ENCODE measurements around the gene WFDC1. TPM values are rescaled to one million over a fixed set of nuclear protein-coding genes. Genes with fewer than 3 reads are reported as not detected.

The WFDC1 gene
- total RNA-seq, 2 experiments from 2014 or later: not detected

DNA sequence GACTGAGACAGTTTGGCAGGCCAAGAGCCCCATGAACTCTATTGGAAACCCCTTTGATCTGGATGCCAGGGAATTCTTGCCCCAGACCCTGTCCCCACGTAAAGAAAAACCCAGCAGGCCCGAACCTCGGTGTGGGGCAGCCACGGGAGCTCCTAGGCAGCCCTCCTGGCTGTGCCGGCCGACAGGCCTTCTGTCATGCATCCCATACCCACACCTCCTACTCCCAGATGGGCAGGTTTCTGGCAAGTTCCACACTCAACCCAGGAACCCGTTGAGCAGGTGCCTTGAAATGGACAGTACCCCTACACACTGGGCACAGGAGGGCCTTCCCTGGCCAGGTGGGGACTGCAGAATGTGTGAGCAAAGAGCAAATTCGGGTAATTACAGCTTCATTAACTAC, 50.1 kb downstream of the WFDC1 start:
- POLR2A ChIA-PET: no interaction called here
- CTCF ChIA-PET: no interaction called here

DNA sequence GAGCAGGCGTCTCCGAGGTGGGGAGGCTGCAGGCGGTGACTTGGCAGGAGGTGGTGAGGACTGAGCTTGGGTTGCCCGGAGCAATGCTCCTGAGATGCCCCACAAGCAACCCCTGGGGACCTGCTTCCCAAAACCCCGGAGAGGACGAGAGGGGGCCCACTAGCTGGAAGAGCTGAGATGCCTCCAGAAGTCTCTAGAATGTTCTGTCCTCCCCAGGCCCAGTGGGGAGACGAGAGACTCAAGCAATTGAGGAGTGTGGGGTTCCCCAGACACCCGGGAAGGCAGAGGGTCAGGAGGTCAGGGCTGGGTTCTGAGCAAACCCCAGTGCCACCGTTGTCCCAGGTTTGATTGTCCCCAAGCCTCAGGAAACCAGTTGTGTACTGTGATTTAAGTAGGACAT, 52.5 kb downstream of the WFDC1 start:
- ChIA-PET CTCF (no interaction called here), POLR2A (no interaction called here)

DNA sequence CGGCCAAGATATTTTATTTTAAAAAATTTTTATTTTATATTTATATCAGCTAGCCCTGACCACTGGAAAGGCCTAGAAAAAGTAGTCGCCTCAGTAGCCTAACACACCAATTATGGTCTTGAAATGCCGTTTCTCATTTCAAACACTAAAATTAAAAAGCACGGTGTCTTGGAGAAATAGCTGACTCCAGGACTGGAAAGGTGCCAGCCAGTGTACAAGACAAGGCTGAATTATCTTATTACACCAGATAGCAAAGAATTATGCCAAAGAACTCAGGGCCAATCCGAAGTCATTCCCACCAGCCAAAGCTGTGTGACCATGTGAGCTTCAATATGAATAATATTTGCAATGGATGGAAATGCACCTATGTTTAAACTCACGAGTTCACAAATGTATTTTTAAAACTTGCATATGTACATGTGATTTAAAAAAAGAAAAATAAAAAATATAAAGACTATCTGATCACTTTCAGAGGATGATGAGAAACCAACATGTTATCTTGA, 53.8 kb downstream of the WFDC1 start:
- POLR2A ChIA-PET: no interaction called here
- CTCF ChIA-PET: no interaction called here

DNA sequence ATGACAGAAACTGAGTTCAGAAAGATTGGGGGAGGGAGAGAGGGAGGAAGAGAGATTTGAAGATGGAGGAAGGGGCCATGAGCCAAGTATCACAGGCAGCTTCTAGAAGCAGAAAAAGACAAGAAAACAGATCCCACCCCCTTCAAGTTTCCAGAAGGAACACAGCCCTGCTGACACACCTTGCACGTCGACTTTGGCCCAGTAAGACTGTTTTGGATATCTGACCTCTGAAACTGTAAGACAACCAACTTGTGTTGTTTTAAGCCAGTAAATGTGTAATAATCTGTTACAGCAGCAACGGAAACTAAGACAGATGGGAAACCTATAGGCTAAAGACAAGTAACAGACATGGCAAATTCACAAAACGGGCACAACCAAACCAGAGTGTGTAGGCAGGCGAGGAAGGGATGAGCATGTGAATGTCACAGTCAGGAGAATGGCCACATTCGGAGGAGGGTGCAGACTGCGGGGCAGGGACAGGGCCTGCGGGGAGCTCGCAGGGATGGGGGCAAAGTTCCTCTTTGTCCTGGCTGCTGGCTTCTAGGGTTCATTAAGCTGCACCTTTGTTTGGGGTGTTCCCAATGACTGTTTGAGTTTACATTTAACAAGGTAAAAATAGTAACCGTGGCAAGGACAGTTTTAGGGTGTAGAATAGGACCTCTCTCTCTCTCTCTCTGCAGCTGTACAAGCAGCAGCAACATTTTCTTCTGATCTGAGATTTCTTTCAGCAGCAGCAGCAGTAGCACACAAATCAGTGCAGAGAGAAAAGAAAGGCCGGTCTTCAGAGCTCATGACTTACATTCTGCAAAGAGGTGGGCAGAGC, 55.4 kb downstream of the WFDC1 start:
- POLR2A ChIA-PET: no interaction called here
- CTCF ChIA-PET: no interaction called here

DNA sequence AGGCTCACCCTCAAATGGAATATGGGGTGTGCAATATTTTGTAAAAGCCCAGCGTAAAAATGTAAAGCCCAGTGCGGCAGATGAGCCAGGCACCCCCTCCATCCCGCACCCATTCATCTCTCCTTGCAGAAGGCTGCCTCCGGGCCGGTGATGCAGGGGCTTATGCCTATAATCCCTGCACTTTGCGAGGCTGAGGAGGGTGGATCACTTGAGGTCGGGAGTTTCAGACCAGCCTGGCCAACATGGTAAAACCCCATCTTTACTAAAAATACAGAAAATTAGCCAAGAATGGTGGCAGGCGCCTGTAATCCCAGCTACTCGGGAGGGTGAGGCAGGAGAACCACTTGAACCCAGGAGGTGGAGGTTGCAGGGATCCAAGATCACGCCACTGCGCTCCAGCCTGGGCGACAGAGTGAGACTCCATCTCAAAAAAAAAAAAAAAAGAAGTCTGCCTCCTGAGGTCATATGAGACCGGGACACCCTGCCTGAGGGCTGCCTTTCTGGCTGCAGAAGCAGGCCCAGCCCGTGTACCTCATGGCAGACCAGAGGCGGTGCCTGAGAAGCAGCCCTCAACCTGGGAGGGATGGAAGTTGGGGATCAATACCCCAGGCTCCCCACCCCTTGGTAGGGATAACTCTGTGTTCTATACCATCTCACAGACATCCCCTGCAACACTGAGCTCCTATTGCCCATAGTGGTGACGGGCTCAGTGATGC, 56.2 kb downstream of the WFDC1 start:
- CTCF ChIA-PET: no interaction called here
- POLR2A ChIA-PET: no interaction called here

DNA sequence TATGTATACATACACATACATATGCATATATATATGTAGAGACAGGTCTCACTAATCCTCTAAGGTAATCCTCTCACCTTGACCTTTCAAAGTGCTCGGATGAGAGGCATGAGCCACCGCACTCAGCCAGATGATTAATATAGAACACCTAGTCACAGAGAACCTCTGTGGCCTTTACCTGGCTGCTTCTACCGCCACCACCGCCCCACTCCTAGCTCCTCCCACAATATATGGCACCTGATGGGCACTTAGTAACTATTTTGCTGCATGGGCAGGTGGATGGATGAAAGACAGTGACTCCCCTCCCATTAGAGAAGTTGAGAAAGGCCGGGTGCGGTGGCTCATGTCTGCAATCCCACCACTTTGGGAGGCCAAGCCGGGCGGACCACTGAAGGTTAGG, 57.0 kb downstream of the WFDC1 start:
- ChIA-PET CTCF (no interaction called here), POLR2A (no interaction called here)

DNA sequence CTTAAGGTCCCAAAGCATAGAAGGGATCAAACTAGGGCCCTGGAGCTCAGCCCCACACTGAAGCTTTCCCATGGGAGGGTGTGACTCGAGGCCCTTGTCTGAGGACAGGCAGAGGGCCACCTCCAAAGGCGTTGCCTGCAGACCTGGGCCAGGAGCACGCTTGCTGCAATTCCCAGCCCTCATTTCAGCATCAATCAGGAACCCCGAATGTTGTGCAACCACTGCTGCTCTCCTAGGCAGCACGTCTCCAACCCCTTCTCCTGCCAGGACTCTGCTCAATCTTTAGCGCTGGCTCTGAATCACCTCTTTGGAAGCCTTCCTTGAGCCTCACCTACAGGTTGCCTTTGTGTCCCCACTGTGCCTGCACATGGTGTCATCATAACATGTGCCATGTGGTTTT, 59.6 kb downstream of the WFDC1 start:
- POLR2A ChIA-PET: no interaction called here

DNA sequence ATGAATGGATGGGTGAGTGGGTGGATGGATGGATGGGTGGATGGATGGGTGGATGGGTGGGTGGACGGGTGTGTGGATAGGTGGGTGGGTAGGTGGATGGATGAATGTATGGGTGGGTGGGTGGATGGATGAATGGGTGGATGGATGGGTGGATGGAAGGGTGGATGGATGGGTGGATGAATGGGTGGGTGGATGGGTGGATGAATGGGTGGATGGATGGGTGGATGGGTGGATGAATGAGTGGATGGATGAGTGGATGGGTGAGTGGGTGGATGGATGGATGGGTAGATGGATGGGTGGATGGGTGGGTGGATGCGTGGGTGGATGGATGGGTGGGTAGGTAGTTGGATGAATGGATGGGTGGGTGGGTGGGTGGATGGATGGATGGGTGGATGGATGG, 60.5 kb downstream of the WFDC1 start:
- CTCF ChIA-PET: no interaction called here
- POLR2A ChIA-PET: no interaction called here

More for the DNA sequence above, 59.6 kb downstream of the WFDC1 start:
- CTCF ChIA-PET: no interaction called here

DNA sequence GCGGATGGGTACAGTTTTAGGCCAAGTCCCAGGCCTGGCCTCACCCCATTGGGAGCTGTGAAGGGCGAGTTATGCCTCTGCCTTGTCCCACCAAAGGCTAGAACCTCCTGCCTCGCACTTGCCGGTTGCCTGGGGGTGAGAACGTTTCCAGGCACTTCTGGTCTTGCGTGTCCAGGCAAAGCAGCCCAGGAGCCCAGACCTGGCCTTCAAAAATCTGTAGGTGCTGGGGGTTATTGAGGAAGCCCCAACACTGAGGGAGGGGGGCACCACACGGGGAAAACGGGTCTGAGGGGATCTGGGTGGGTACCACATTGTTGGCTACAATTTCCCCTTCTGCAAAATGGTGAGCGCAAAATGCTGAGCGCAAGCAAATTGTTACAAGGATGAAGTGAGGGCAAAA, 61.5 kb downstream of the WFDC1 start:
- ChIA-PET CTCF (no interaction called here), POLR2A (no interaction called here)

DNA sequence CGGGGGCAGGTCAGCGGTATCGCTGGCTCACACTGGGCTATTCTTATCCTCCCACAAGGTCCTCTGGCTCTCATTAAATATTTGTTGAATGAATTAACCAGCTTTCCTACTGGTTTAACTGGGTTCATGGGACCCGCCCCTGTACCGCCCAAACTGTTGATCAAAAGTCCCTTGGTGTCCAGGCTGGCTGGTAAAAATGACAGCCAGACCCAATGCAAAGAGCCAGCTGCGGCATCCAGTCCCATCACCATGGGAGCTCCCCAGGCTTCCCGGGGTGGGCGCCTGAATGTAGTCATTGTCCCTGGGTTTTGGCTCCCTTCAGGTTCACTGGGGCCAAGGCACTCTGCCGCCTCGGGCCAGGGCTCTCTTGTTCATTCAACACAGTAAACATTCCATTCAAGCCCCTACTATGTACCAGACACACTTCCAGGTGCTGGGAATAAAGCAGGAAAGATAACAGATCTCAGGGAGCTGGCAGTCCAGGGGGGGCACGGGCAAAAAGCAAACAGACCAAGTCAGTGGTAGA, 62.0 kb downstream of the WFDC1 start:
- POLR2A ChIA-PET: no interaction called here

DNA sequence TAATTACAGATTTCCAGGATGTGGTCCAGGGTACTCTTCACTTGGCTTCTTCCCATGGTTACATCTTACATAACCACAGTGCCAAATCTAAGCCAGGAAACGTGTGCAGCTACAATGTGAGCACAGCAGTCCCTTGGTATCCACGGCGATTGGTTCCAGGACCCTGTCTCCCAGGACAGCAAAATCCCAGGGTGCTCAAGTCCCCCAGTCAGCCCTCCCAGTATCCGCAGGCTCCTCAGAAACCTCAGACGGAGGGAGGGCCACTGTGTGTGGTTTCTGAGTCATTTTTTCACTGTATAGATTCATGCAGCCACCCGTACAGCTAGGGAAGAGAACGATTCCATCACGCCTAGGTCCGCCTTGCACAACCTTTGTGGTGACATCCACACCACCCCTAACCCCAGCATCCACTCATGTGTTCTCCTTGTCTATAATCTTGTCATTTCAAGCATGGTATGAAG, 62.5 kb downstream of the WFDC1 start:
- CTCF ChIA-PET: no interaction called here
- POLR2A ChIA-PET: no interaction called here

More for the DNA sequence above, 62.0 kb downstream of the WFDC1 start:
- CTCF ChIA-PET: no interaction called here

DNA sequence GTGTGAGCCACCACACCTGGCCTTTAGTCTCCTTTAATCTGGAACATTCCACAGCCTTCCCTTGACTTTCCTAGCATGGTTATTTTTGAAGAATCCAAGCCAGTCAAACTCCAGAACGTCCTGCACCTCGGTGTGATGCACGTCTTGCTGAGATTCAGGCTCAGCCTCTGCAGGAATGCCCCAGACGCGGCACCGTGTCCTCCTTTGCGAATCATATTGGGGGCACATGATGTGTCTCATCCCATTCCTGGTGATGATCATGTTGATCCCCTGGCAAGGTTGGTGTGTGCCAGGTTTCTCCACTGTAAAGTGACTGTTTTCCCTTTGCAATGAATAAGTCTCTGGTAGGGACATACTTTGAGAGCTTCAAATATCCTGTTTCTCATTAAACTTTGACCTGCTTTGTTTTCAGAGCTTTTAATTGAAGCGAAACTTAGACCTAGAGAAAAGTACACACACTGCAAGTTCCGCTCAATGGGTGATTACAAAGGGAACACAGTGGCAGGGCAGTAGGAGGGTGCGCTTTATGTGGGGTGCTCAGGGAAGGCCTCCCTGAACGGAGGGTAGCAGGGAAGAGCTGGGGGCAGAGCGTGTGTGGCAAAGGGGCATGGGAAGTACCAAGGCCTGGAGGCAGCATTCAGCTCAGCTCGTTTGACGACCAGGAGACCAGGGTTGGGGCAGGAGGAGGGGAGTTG, 64.1 kb downstream of the WFDC1 start:
- CTCF ChIA-PET: no interaction called here
- POLR2A ChIA-PET: no interaction called here

DNA sequence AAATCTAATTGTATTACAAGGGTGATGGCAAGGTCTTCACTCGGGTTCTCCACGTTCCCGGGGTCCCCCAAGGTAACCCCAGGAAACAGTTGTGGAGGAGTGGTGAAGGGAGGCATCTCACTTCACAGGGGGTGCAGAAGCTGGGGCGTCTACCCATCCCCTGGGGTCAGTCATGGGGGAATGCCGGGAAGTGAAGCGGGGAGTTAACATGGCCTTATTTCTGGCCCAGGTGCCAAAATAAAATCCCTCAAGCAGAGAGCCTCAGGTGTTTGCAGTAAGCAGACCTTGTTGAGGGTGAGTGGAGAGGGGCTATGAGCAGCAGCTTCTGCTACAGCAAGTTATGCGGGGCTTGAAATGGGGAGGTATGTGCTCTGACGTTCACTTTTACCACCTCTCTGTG, 64.6 kb downstream of the WFDC1 start:
- POLR2A ChIA-PET: no interaction called here
- CTCF ChIA-PET: no interaction called here

DNA sequence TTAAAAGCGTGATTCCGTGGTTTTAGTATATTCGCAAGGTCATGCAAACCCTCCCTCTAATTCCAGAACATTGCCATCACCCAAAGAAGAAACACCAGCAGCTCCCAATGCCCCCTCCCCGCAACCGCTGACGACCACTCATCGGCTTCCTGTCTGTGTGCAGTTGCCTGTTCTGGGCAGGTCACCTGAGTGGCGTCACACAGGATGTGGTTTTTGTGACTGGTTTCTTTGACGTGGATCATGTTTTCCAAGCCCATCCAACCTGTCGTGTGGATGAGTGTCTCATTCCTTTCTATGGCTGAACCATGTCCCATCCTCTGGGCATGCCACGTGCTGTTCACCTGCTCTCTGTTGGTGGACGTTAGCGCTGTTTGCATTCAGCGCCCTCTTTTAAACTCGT, 65.5 kb downstream of the WFDC1 start:
- ChIA-PET CTCF (no interaction called here), POLR2A (no interaction called here)

DNA sequence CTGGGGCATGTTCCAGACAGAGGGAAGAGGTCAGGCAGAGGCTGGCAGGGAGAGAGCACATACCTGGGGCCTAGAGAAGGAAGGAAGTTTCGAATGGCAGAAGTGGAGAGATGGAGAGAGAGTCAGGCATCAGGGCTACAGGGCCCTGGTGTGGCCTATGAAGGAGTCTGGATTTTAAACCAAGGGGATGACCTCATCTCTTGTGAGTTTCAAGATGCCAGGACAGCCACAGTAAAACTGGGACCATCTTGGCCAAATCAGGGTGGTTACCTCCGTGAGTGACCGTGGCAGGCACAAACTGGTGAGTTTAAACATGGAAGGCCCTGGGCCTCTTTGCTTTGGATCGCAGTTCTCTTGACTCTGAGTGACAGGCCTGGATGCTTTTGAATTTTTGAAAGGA, 66.1 kb downstream of the WFDC1 start:
- POLR2A ChIA-PET: no interaction called here
- CTCF ChIA-PET: no interaction called here

DNA sequence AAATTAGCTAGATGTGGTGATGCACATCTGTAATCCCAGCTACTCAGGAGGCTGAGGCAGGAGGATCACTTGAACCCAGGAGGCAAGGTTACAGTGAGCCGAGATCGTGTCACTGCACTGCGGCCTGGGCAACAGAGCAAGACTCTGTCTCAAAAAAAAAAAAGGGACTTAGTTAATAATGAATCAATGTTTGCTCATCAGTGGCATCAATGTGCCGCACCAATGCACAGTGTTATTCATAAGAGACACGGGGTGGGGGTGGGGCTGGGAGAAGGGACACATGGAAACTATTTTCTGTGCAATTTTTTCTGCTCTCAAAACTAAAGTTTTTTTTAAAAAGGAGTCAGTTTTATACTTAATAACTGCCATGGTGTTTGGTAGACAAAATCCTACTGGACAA, 66.9 kb downstream of the WFDC1 start:
- ChIA-PET CTCF (no interaction called here), POLR2A (no interaction called here)

DNA sequence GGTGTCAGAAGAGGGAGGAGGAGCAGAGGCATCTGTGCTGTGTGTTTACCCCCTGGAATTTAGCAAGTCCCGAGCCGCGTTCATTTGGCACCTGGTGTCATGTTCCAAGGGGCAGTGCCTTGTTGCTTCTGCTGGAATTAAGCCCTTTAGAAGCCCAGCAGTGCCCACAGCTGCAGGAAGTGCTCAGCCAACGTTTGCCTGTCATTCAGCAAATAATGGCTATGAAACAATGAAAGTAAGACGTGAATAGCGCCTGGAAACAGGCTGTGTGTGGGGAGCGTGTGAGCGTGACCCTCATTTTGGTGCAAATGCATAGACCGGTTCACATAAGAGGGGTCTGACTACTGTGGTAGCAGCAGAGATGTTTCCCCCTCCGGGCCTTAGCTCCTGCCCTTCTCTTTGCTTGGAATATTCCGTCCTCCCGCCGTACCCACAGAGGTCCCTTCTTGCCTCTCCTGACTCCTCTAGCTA, 67.8 kb downstream of the WFDC1 start:
- POLR2A ChIA-PET: no interaction called here
- CTCF ChIA-PET: interaction anchor here (0.6 kb wide), 1 partner anchor 411 kb away, joined by 3 read pairs; no protein-coding TSS in a partner anchor

DNA sequence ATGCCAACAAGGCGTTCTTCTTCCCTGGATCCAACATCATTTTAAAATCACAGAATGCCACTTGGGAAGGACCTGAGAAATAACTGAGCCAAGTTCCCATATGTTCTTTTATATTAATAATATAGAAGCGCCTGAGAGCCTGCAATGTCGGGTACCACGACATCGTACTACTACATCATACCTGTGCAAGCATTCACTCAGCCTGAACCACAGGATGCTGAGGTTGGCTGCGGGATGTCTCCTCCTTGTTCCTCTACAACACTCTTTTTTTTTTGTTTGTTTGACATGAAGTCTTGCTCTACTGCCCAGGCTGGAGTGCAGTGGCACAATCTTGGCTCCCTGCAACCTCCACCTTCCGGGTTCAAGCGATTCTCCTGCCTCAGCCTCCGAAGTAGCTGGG, 71.5 kb downstream of the WFDC1 start:
- POLR2A ChIA-PET: no interaction called here
- CTCF ChIA-PET: no interaction called here

DNA sequence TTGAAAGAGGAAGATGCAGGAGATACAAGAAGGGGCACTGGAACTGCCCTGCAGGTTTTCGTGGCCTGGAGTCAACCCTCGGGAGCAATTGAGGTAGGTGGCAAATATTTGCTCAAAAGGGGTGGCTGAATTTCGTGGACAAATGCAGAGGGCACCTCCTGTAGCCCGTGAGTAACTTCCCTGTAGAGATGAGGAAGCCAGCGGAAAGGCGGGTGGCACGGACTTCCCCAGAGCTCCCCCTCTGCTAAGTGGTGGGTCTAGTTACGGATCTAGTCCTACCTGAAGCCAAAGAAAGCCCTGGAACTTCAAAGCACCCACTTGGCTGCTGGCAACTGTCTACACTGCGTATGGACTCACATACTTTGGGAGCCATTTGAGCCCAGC, 72.6 kb downstream of the WFDC1 start:
- CTCF ChIA-PET: no interaction called here
- POLR2A ChIA-PET: no interaction called here

DNA sequence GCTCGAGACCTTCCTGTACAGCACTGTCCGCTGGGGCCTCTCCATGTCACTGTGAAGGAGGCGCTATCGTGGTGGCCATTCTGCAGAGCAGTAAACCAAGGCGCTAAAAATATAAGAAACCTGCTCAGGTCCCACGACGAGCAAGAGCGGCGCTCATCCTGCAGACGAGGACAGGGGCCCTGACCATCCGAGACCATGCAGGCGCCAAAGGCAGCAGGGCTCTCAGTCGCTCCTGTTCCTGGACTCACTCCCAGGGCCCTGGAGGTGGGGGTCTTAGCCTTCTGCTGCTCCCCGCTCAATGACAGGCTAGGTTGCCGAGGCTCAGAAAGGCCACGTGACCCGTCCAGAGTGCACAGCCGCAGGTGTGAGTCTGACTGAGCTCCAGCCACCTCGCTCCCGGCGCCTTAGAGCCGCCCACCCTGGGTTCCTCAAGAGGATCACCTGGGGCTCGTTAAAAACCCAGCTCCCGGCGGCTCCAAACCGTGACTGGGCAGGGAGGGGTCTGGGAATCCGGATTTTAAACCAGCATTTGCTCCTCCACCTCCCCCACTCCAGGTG, 73.2 kb downstream of the WFDC1 start:
- CTCF ChIA-PET: no interaction called here

More for the DNA sequence above, 73.2 kb downstream of the WFDC1 start:
- POLR2A ChIA-PET: no interaction called here
